ENCODE data around the gene RBBP5. TPM values are rescaled to one million over a fixed set of nuclear protein-coding genes. Genes with fewer than 3 reads are reported as not detected.

Gene RBBP5
- total RNA-seq, 1 experiment from 2014 or later: 17.3 TPM

DNA sequence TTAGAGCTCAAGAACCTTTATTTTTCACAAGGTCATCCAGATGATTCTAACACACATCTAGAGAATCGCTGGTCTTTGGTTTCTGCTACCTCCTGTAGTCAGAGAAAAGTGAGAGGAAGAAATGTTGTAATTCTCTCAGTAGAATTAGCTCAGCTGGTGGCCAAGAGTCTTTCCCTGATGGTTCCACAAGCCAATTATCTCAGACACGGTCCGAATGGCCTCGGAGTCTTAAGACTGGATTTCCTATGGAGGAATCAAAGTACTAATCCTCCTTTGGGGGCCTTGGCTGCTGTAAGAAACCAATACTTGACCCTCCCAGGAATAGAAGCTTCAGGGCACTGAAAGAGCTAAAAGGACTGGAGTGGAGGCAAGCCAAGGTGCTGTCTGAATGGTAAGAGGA is 39.3 kb downstream of the RBBP5 start:
- no peak overlapping the region for H2BK15ac ChIP-seq (ENCODE audit: low read depth, low read length)
- Mint-ChIP-seq H3K9me3 (no peaks in the 10 kb centered on the region), H3K4me3 (no peak overlapping the region), H3K36me3 (ENCODE audit: insufficient read depth in 1 of 3, low read depth in 3 of 3) (peaks cover 0 to 32% (median 16%) of the 10 kb centered on the region in 3 experiments; a peak in 6 of 7 replicates), H3K27ac (no peak overlapping the region), H3K27me3 (ENCODE audit: low read depth) (no peaks in the 10 kb centered on the region), H3K4me1 (no peaks in the 10 kb centered on the region)
- no peak overlapping the region for H3K9ac ChIP-seq (ENCODE audit: extremely low read depth, insufficient read length, low read length)
- TF ChIP-seq, protein P1, sequence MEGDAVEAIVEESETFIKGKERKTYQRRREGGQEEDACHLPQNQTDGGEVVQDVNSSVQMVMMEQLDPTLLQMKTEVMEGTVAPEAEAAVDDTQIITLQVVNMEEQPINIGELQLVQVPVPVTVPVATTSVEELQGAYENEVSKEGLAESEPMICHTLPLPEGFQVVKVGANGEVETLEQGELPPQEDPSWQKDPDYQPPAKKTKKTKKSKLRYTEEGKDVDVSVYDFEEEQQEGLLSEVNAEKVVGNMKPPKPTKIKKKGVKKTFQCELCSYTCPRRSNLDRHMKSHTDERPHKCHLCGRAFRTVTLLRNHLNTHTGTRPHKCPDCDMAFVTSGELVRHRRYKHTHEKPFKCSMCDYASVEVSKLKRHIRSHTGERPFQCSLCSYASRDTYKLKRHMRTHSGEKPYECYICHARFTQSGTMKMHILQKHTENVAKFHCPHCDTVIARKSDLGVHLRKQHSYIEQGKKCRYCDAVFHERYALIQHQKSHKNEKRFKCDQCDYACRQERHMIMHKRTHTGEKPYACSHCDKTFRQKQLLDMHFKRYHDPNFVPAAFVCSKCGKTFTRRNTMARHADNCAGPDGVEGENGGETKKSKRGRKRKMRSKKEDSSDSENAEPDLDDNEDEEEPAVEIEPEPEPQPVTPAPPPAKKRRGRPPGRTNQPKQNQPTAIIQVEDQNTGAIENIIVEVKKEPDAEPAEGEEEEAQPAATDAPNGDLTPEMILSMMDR (conservative IDR thresholded peaks at IDR 0.05): no peak
- H3K4me2 ChIP-seq (ENCODE audit: insufficient read depth, insufficient read length, low read length): no peak overlapping the region
- H3K56ac ChIP-seq (ENCODE audit: insufficient read length, low read depth, low read length): no peak overlapping the region
- no peak overlapping the region for H2BK5ac ChIP-seq (ENCODE audit: insufficient read length, low read length)
- no peak overlapping the region for H3K23ac ChIP-seq (ENCODE audit: insufficient read length, low read depth, low read length)
- H3K18ac ChIP-seq (ENCODE audit: insufficient read length, low read depth, low read length): no peak overlapping the region
- H3K23me2 ChIP-seq (ENCODE audit: insufficient read length, low read depth, low read length, poor library complexity, severe bottlenecking): no peaks in the 10 kb centered on the region
- H3T11ph ChIP-seq (ENCODE audit: low read length): no peak overlapping the region
- H3K4ac ChIP-seq (ENCODE audit: low read depth, low read length): no peak overlapping the region
- no peak overlapping the region for H2AFZ ChIP-seq (ENCODE audit: low read length)
- no CpG with 5 or more reads among the region's 4 CpGs for WGBS (ENCODE audit: extremely low coverage, insufficient read length, low lambda C conversion rate)
- H3K9me3 ChIP-seq (ENCODE audit: control insufficient read depth, low read depth, low read length): no peaks in the 10 kb centered on the region
- no peak overlapping the region for H2BK12ac ChIP-seq (ENCODE audit: insufficient read length, low read depth, low read length)
- H3K27ac ChIP-seq (ENCODE audit: insufficient read length, low read depth, low read length): no peak overlapping the region
- no peak overlapping the region for H2BK20ac ChIP-seq (ENCODE audit: low read depth, low read length, poor library complexity, severe bottlenecking)
- H3K79me2 ChIP-seq (ENCODE audit: insufficient read depth, low read length): no peaks in the 10 kb centered on the region
- H3K79me1 ChIP-seq (ENCODE audit: insufficient read depth, low read depth, low read length, poor library complexity, severe bottlenecking): no peaks in the 10 kb centered on the region
- H3K4me1 ChIP-seq (ENCODE audit: insufficient read depth, low read length): no peaks in the 10 kb centered on the region
- no peak overlapping the region for H2AK5ac ChIP-seq (ENCODE audit: insufficient read length, low read length)
- no peaks in the 10 kb centered on the region for H4K20me1 ChIP-seq (ENCODE audit: control insufficient read depth, insufficient read depth, insufficient read length)
- no peak overlapping the region for H4K8ac ChIP-seq (replicated peaks; ENCODE audit: insufficient read length, low read depth, low read length)
- no peak overlapping the region for H3K14ac ChIP-seq (ENCODE audit: insufficient read depth, low read length)
- H3K27me3 ChIP-seq (ENCODE audit: insufficient read depth, low read length): no peaks in the 10 kb centered on the region
- no peak overlapping the region for H2BK120ac ChIP-seq (ENCODE audit: low read depth, low read length, poor library complexity, severe bottlenecking)
- no peak for DNase-seq
- H4K91ac ChIP-seq (ENCODE audit: insufficient read length, low read depth, low read length): no peak overlapping the region
- H4K5ac ChIP-seq (ENCODE audit: insufficient read length, low read depth, low read length): no peak overlapping the region
